K562 (cell line): ENCODE measurements around the gene TIMM23. TPM values are rescaled to one million over a fixed set of nuclear protein-coding genes. Genes with fewer than 3 reads are reported as not detected.
A peak's percentile ranks its signal among the peaks of the same experiment; 100 is the strongest.

ENCODE experiments used
- ARID3A ChIP-seq: IDR thresholded peaks from 2 replicates; pipeline ENCODE4 v1.6.1; 2012; ENCODE audit warnings: low read depth, low read length, improper control_type of control experiment, borderline replicate concordance
- CBFB ChIP-seq: sonication (generic); formaldehyde crosslinking; IDR thresholded peaks from 2 replicates; pipeline ENCODE4 v1.4.0; 2020; ENCODE audit warnings: mild to moderate bottlenecking, missing genetic modification reagents
- FOXK2 ChIP-seq, 2 experiments: fragments of 450-650 bp; IDR thresholded peaks in 1 of 2; conservative IDR thresholded peaks in 1 of 2; 2 replicates each; pipeline ENCODE4 v1.6.1; 2016; ENCODE audit warnings: low read depth in 2 of 2, mild to moderate bottlenecking in 1 of 2
- HDAC6 ChIP-seq: IDR thresholded peaks from 2 replicates; pipeline ENCODE4 v1.6.1; 2012; ENCODE audit warnings: low read depth, mild to moderate bottlenecking, control low read depth, inconsistent platforms, low read length, moderate library complexity
- HNRNPLL ChIP-seq: fragments of 200-400 bp; formaldehyde crosslinking; IDR thresholded peaks from 2 replicates; pipeline ENCODE4 v1.6.1; 2017; ENCODE audit warnings: low read length, low read depth, mild to moderate bottlenecking; ENCODE audit not compliant: poor library complexity, severe bottlenecking
- MBD2 ChIP-seq: sonication (generic); IDR thresholded peaks from 2 replicates; pipeline ENCODE4 v1.6.1; 2016; ENCODE audit warnings: low read depth, borderline replicate concordance
- RFX1 ChIP-seq: fragments of 450-650 bp; IDR thresholded peaks from 2 replicates; pipeline ENCODE4 v1.6.1; 2016; ENCODE audit warnings: mild to moderate bottlenecking, moderate library complexity
- RNF219 ChIP-seq: fragments of 250-450 bp; sonication (Bioruptor Pico); IDR thresholded peaks from 2 replicates; pipeline ENCODE4 v1.5.0; 2022; ENCODE audit warnings: mild to moderate bottlenecking
- SMAD4 ChIP-seq: fragments of 250-450 bp; sonication (Bioruptor Pico); conservative IDR thresholded peaks from 2 replicates; pipeline ENCODE4 v1.8.0; 2021; ENCODE audit warnings: inconsistent platforms, mild to moderate bottlenecking, moderate library complexity
- SP2 ChIP-seq: IDR thresholded peaks from 2 replicates; pipeline ENCODE4 v1.6.1; 2011; ENCODE audit warnings: mild to moderate bottlenecking, low read depth, low read length, moderate library complexity; ENCODE audit not compliant: poor library complexity, severe bottlenecking; ENCODE audit errors: extremely low read depth
- SREBF1 ChIP-seq: fragments of 150-350 bp; IDR thresholded peaks from 2 replicates; pipeline ENCODE4 v1.6.1; 2014; ENCODE audit warnings: antibody characterized with exemption, low read depth, low read length, borderline replicate concordance
- TCFL5 ChIP-seq: fragments of 250-450 bp; sonication (Bioruptor Pico); conservative IDR thresholded peaks from 2 replicates; pipeline ENCODE4 v1.6.1; 2021; ENCODE audit warnings: mild to moderate bottlenecking, moderate library complexity, matching md5 sums
- ZC3H4 ChIP-seq: sonication (generic); formaldehyde crosslinking; IDR thresholded peaks from 2 replicates; pipeline ENCODE4 v1.9.0; 2021; ENCODE audit warnings: missing genetic modification reagents, borderline replicate concordance
- ZFP36 ChIP-seq: fragments of 150-350 bp; IDR thresholded peaks from 2 replicates; pipeline ENCODE4 v1.6.1; 2018; ENCODE audit warnings: low read length, low read depth; ENCODE audit not compliant: partially characterized antibody
- ZNF121 ChIP-seq: sonication (generic); formaldehyde crosslinking; conservative IDR thresholded peaks from 2 replicates; pipeline ENCODE4 v1.8.0; 2022; ENCODE audit warnings: missing genetic modification reagents
- ZNF124 ChIP-seq: sonication (generic); formaldehyde crosslinking; IDR thresholded peaks from 2 replicates; pipeline ENCODE4 v1.8.1; 2022; ENCODE audit warnings: missing genetic modification reagents
- ZNF3 ChIP-seq: fragments of 250-450 bp; sonication (Bioruptor Pico); IDR thresholded peaks from 2 replicates; pipeline ENCODE4 v1.5.0; 2021; ENCODE audit warnings: mild to moderate bottlenecking, moderate library complexity
- ZNF57 ChIP-seq: fragments of 450-650 bp; formaldehyde crosslinking; IDR thresholded peaks from 2 replicates; pipeline ENCODE4 v1.4.0; 2020; ENCODE audit warnings: mild to moderate bottlenecking, moderate library complexity
- ZNF707 ChIP-seq: fragments of 250-450 bp; sonication (Bioruptor Pico); conservative IDR thresholded peaks from 2 replicates; pipeline ENCODE4 v1.8.0; 2022; ENCODE audit warnings: inconsistent platforms, mild to moderate bottlenecking, moderate library complexity
- ZNF764 ChIP-seq: fragments of 250-450 bp; sonication (Bioruptor Pico); IDR thresholded peaks from 2 replicates; pipeline ENCODE4 v1.4.0; 2020; ENCODE audit warnings: low read depth, mild to moderate bottlenecking, moderate library complexity
- polyA plus RNA-seq, 8 experiments: library from polyadenylated mRNA; depleted of rRNA in 4 of 8; stranded (reverse) in 5 of 8; unstranded in 3 of 8; fragments of >200 nt; fragmentation: Nextera tagmentation in 2 of 8; fragmentation: Illumina TruSeq in 1 of 8; extraction: Ambion mirVana in 2 of 8; extraction: Trizol in 1 of 8; gene quantifications; 2 replicates each; pipeline versions ENCODE4 v1.2.1 to v1.2.3, GENCODE V29; 2011 to 2014; ENCODE audit warnings: inconsistent platforms in 1 of 8, missing spikeins in 1 of 8
- total RNA-seq, 7 experiments: library from RNA; depleted of rRNA in 6 of 7; stranded (reverse); fragments of >200 nt in 6 of 7; fragmentation: Illumina TruSeq in 2 of 7; extraction: Trizol in 2 of 7; gene quantifications; 2 replicates each; pipeline versions ENCODE4 v1.2.1 to v1.2.3, GENCODE V29; 2011 to 2021; ENCODE audit warnings: low replicate concordance in 1 of 7
- TF ChIP-seq, protein P1 (sequence below), 2 experiments: fragments of 450-650 bp in 1 of 2; sonication (generic) in 1 of 2; formaldehyde crosslinking in 1 of 2; IDR thresholded peaks in 1 of 2; conservative IDR thresholded peaks in 1 of 2; 2 replicates each; pipeline versions ENCODE4 v1.6.1 to v1.8.1; 2016 to 2023; ENCODE audit warnings: mild to moderate bottlenecking in 2 of 2, moderate library complexity in 2 of 2, inconsistent platforms in 1 of 2, missing genetic modification reagents in 1 of 2

The TIMM23 gene
- total and polyA plus RNA-seq, 9 of the 15 experiments (the other 6 are each of a cell fraction or from before 2014, with no cell fraction given), result 148 to 280 (median 183) TPM

- no peak for TF ChIP-seq SP2
- peak; percentile 65; the same call in 1 of the 2 replicates for TF ChIP-seq SMAD4 (CRISPR knock-in tag)
- TF ChIP-seq RFX1, result no peak
- peak; percentile 81; the same call in 1 of the 2 replicates for TF ChIP-seq ZC3H4 (CRISPR knock-in tag)
- TF ChIP-seq ZNF707 (CRISPR knock-in tag), result no peak
- no peak for TF ChIP-seq HNRNPLL
- TF ChIP-seq ZNF764 (CRISPR knock-in tag), result no peak
- TF ChIP-seq SREBF1, result no peak
- no peak for TF ChIP-seq MBD2
- no peak for TF ChIP-seq HDAC6
- TF ChIP-seq FOXK2 (conservative IDR thresholded peaks at IDR 0.05 in 1 of 2, IDR thresholded peaks at IDR 0.05 in 1 of 2; ENCODE audit: low read depth in 2 of 2), result peak in 1 of 2 experiments; percentile 22; a peak in 1 of 4 replicates
- TF ChIP-seq, protein P1, sequence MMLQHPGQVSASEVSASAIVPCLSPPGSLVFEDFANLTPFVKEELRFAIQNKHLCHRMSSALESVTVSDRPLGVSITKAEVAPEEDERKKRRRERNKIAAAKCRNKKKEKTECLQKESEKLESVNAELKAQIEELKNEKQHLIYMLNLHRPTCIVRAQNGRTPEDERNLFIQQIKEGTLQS (IDR thresholded peaks at IDR 0.05), result no peak
- TF ChIP-seq, protein P1 (CRISPR knock-in tag; conservative IDR thresholded peaks at IDR 0.05), result no peak
- TF ChIP-seq ARID3A, result no peak
- 0 out of 2 replicates have a peak, but pooled peaks have one; percentile 75 for TF ChIP-seq CBFB (CRISPR knock-in tag)
- TF ChIP-seq ZNF124 (CRISPR knock-in tag), result no peak
- no peak for TF ChIP-seq ZNF3 (CRISPR knock-in tag)
- no peak for TF ChIP-seq RNF219 (CRISPR knock-in tag)
- no peak for TF ChIP-seq ZNF121
- no peak for TF ChIP-seq TCFL5
- TF ChIP-seq ZNF57, result no peak
- peak; percentile 39 for TF ChIP-seq ZFP36
These were observed 58.0 kb downstream of the TIMM23 start, which contains the start of gene NCOA4 (continued) for GRCh38 chr10:46030091-46030937.
